Breast epithelium (tissue), 4 donors: ENCODE results near the gene AP5M1. TPM values are rescaled to one million over a fixed set of nuclear protein-coding genes. Genes with fewer than 3 reads are reported as not detected.

Experiments used
- DNase-seq, 2 donors: peaks; one replicate each; pipeline ENCODE4 v3.0.0-alpha.2; 2019; ENCODE audit warnings: low spot score in 2 of 2
- H3K27ac ChIP-seq, 2 donors: fragments of 200-600 bp; sonication (generic) in 1 of 2; one replicate each; pipeline ENCODE4 v1.5.1; 2016 to 2019; ENCODE audit warnings: mild to moderate bottlenecking in 1 of 2
- H3K27me3 ChIP-seq, 2 donors: fragments of 200-600 bp; sonication (generic) in 1 of 2; one replicate each; pipeline versions ENCODE4 v1.5.1 to v1.6.0; 2017 to 2019; ENCODE audit warnings: control low read depth in 1 of 2, mild to moderate bottlenecking in 1 of 2
- H3K36me3 ChIP-seq: fragments of 200-600 bp; one replicate; pipeline ENCODE4 v1.5.1; 2019
- H3K4me1 ChIP-seq, 2 donors: fragments of 200-600 bp; sonication (generic); one replicate each; pipeline ENCODE4 v1.5.1; 2016 to 2019; ENCODE audit warnings: control low read depth in 1 of 2
- H3K4me3 ChIP-seq, 3 donors: fragments of 200-600 bp; sonication (generic); 1 replicate in 2 of 3; 2 replicates in 1 of 3; pipeline ENCODE4 v1.5.1; 2016 to 2019; ENCODE audit warnings: mild to moderate bottlenecking in 3 of 3, moderate library complexity in 2 of 3
- H3K9me3 ChIP-seq, 2 donors: fragments of 200-600 bp; sonication (generic) in 1 of 2; one replicate each; pipeline ENCODE4 v1.5.1; 2016 to 2019; ENCODE audit warnings: control low read depth in 1 of 2
- POLR2A ChIP-seq: fragments of 450-650 bp; IDR thresholded peaks from one replicate; pipeline ENCODE4 v1.6.1; 2016; ENCODE audit warnings: antibody characterized with exemption, mild to moderate bottlenecking, moderate library complexity
- POLR2AphosphoS5 ChIP-seq, 3 donors: sonication (generic); formaldehyde crosslinking; IDR thresholded peaks; one replicate each; pipeline ENCODE4 v1.6.1; 2017; ENCODE audit warnings: antibody characterized with exemption in 3 of 3
- intact Hi-C: fragments of 100-400 bp; cut with DNase I; formaldehyde crosslinking; loops from one replicate; pipeline ENCODE4 v1.15.1; 2023; ENCODE audit warnings: low total_unique reads
- total RNA-seq, 3 donors: library from RNA; depleted of rRNA; stranded (reverse); fragments of >200 nt; gene quantifications; one replicate each; pipeline ENCODE4 v1.1.0, GENCODE V29; 2016
- TF ChIP-seq, protein P1 (sequence below), 3 donors: fragments of 450-650 bp; IDR thresholded peaks; one replicate each; pipeline ENCODE4 v1.5.1; 2016 to 2017; ENCODE audit warnings: antibody characterized with exemption in 3 of 3, mild to moderate bottlenecking in 3 of 3, moderate library complexity in 3 of 3

The AP5M1 gene
- total RNA-seq, 3 donors from 2014 or later: 24.6 to 33.5 (median 25.6) TPM

DNA sequence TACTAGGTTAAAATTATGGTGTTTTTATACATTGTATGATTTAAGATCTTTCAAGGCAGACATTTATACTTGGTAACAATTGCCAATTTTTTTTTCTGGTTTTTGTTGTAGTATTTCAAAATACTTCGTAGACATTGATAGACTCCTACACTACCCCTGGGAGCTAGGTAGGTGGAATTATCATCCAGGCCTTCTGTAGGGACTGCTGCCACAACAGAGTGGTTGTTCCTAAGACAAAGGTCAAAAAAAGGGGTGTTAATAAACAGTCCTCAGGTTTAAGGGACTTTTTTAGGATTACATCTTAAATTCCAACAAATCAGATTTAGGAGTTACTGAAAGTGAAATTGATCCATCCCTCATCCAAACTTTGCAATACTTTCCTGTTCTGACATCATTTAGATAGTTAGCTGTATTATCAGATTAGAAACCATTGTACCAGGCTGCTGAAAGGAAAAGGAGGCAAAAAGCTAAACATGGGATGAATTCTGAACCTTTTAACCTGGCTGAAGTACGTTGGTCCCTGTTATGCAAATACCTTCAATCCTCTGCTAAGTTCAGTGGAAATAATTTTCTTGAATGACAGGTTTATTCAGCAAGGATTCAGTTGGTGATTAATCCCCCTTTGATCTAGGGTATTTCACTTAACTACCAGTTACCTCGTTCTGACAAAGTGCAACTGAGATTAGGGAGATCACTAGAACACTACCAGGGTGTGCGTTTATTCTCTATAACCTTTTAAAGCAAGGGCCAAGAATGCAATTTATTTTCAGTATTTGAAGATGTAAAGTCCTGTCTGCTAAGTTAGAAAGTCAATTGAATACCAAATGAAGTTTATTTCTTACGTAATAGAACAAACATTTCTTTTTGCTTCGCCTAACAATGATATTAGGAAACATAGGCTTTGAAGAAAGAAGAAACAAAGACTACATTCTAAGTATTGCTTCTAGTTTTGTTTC lies 23.2 kb downstream of the AP5M1 start:
- Histone ChIP-seq H3K27ac (no peak overlapping the region), H3K36me3 (peaks cover 21% of the 10 kb centered on the region), H3K27me3 (no peaks in the 10 kb centered on the region), H3K4me3 (no peak overlapping the region), H3K4me1 (no peaks in the 10 kb centered on the region), H3K9me3 (no peaks in the 10 kb centered on the region)
- TF ChIP-seq, protein P1, sequence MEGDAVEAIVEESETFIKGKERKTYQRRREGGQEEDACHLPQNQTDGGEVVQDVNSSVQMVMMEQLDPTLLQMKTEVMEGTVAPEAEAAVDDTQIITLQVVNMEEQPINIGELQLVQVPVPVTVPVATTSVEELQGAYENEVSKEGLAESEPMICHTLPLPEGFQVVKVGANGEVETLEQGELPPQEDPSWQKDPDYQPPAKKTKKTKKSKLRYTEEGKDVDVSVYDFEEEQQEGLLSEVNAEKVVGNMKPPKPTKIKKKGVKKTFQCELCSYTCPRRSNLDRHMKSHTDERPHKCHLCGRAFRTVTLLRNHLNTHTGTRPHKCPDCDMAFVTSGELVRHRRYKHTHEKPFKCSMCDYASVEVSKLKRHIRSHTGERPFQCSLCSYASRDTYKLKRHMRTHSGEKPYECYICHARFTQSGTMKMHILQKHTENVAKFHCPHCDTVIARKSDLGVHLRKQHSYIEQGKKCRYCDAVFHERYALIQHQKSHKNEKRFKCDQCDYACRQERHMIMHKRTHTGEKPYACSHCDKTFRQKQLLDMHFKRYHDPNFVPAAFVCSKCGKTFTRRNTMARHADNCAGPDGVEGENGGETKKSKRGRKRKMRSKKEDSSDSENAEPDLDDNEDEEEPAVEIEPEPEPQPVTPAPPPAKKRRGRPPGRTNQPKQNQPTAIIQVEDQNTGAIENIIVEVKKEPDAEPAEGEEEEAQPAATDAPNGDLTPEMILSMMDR (IDR thresholded peaks at IDR 0.05): no peak
- TF ChIP-seq POLR2AphosphoS5 (IDR thresholded peaks at IDR 0.05) (no peak), POLR2A (no peak)
- intact Hi-C loops: no loop called here
- DNase-seq: no peak

DNA sequence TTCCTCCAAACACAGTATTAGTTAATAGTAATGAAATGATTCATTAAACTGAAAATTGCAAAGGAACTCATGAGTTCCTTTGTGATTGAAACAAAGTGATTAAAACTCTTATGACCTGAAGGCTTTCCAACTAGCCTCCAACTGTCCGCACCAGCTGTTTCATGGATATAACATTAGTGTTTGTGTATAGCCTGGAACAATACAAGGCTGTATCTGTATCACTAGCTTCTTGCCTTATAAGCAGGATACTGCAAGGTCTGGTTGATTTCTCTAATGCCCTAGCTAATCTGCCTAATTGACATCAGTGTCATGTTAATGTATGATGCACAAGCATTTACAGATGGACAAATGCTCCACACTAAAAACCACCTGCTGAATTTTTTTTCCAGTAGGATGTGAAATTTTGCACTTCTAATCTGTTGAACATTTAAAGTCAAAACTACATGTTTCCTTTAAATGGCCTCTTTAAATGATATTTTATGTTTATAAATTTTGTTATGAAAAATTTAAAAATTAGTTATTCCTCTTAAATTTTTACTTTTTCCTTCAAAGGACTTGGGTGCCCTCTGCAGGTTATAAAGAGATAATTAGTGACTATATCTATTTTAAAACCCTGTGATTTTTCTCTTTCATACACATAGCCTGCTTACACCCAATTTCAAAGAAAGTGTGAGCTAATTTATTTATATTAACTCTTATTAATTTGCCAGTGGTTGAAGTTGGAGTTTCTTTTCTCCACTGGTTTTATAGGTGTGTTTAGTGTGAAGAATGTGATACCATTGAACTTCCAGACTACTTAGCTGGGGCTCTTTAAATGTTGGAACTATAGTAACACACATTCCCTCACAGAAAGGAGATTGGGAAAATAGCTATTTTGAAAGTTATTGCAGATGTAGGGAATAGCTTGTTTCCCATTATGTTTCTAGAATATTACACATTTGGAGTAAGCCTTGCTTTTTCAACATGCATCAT lies 25.4 kb downstream of the AP5M1 start:
- no peak for DNase-seq
- Histone ChIP-seq H3K27me3 (no peaks in the 10 kb centered on the region), H3K4me1 (no peaks in the 10 kb centered on the region)

DNA sequence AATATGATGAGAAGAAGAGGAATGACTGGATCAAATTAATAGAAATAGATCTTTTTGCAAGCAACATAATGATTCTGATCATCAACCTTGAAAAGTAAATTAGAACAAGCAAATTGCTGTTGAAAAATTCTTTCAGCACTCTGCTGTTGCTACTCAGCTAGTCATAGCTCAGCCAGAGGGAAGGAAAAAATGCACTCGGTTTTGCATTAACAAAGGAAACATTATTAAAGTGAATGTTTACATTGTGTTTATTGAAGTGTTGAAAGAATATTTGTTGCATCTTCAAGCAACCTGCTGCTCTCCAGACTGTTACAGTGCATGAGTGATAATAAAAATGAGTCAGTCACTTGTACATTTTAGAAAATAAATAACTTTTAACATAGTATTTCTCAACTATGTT lies 26.5 kb downstream of the AP5M1 start:
- TF ChIP-seq POLR2AphosphoS5 (IDR thresholded peaks at IDR 0.05) (no peak), POLR2A (no peak)
- TF ChIP-seq, protein P1 (IDR thresholded peaks at IDR 0.05): no peak
- DNase-seq: no peak
- Histone ChIP-seq H3K36me3 (peaks cover 6% of the 10 kb centered on the region), H3K4me3 (no peak overlapping the region), H3K4me1 (no peaks in the 10 kb centered on the region), H3K27me3 (no peaks in the 10 kb centered on the region), H3K27ac (no peak overlapping the region), H3K9me3 (no peaks in the 10 kb centered on the region)
- intact Hi-C loops: no loop called here

More for the DNA sequence above, 25.4 kb downstream of the AP5M1 start:
- H3K4me3 ChIP-seq: no peak overlapping the region
- intact Hi-C loops: no loop called here
- H3K27ac ChIP-seq: no peak overlapping the region
- H3K9me3 ChIP-seq: no peaks in the 10 kb centered on the region
- TF ChIP-seq POLR2AphosphoS5 (IDR thresholded peaks at IDR 0.05): no peak
- TF ChIP-seq POLR2A: no peak
- TF ChIP-seq, protein P1 (IDR thresholded peaks at IDR 0.05): no peak
- H3K36me3 ChIP-seq: peaks cover 17% of the 10 kb centered on the region

DNA sequence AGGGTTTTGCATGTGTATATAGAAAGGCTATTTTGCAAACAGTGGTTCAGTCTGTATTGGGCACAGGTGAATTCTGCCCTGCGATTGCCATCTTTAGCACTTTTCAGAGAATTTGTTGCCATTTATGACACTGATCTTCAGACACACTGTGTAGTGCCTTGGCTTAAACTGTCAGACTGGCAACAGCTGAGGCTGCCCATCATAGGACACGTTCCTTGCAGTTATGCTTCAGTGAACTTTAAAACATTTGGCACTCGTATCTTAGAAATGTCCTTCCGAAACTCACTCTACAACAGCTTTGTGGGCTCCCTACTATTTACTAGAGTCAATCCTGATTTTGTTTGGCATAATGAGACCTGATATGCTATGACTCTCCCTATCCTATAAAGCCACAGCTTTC lies 29.1 kb downstream of the AP5M1 start:
- TF ChIP-seq POLR2AphosphoS5 (IDR thresholded peaks at IDR 0.05): no peak
- TF ChIP-seq POLR2A: no peak
- TF ChIP-seq, protein P1 (IDR thresholded peaks at IDR 0.05): no peak
- Histone ChIP-seq H3K4me3 (no peak overlapping the region), H3K4me1 (no peaks in the 10 kb centered on the region), H3K27me3 (peaks cover 0 to 4% of the 10 kb centered on the region in 2 donors), H3K36me3 (no peaks in the 10 kb centered on the region), H3K9me3 (no peaks in the 10 kb centered on the region), H3K27ac (no peak overlapping the region)
- intact Hi-C loops: no loop called here
- no peak for DNase-seq
